Measurements from ENCODE around the gene SH3RF3.

The SH3RF3 gene

DNA sequence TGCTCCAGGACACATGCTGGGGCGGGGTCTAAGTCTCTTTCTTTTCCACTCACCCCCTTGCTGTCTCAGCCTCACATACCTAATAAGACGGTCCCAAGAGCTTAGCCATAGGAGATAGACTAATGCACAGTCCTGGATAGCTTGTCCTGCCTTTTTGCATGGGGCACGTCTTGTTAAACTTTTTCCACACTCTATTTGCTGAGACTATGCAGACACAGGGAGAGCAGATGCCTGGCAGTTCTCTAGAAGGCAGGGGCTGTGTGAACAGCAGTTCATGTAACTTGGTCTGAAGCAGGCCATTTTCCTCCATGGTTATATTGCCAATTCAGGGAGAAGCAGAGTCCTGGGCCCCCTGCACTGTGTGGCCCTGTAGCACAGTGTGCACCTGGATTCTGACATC, 342.7 kb downstream of the SH3RF3 start:
- Histone ChIP-seq H3K27me3 (ENCODE audit: control insufficient read depth, insufficient read depth, low read length) (no peaks in the 10 kb centered on the region), H3K27ac (no peak overlapping the region)

DNA sequence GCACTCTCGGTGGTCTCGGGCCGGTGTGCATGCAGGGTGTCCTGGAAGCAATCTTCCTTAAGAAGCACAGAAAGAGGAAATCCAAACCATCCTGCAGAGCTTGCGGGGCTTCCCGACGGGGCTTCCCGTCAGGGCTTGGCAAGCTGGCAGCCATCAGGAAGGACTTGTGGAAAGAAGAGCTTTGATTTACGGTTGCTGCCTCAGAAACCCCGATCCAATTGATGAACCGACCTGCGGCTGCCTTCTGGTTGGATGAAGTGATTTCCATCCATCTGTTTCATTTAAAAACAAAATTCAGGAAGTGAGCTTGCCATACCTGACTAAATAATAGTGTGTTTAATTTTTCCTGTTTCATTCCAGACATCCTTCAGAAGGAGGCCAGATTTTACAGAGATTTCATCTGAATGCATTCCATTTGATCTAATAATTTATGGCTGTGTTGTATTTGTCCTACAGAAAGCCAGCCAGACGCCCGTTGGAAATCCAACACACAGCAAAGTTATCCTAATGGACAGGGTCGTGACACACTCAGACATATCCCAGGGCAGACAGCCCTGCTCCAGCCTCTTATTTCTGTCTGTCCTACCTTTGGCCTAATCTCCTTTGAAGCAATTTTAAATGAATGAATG, 343.4 kb downstream of the SH3RF3 start:
- H3K27ac ChIP-seq, result no peak overlapping the region
- no peaks in the 10 kb centered on the region for H3K36me3 ChIP-seq (ENCODE audit: control insufficient read depth, insufficient read depth, low read length)
- H2AFZ ChIP-seq, result no peak overlapping the region
- no peaks in the 10 kb centered on the region for H3K79me2 ChIP-seq
- H3K9me3 ChIP-seq (ENCODE audit: control insufficient read depth, low read length), result no peaks in the 10 kb centered on the region
- H3K4me2 ChIP-seq (ENCODE audit: low read length), result no peak overlapping the region
- no peak overlapping the region for H3K9ac ChIP-seq
- TF ChIP-seq, protein P1, sequence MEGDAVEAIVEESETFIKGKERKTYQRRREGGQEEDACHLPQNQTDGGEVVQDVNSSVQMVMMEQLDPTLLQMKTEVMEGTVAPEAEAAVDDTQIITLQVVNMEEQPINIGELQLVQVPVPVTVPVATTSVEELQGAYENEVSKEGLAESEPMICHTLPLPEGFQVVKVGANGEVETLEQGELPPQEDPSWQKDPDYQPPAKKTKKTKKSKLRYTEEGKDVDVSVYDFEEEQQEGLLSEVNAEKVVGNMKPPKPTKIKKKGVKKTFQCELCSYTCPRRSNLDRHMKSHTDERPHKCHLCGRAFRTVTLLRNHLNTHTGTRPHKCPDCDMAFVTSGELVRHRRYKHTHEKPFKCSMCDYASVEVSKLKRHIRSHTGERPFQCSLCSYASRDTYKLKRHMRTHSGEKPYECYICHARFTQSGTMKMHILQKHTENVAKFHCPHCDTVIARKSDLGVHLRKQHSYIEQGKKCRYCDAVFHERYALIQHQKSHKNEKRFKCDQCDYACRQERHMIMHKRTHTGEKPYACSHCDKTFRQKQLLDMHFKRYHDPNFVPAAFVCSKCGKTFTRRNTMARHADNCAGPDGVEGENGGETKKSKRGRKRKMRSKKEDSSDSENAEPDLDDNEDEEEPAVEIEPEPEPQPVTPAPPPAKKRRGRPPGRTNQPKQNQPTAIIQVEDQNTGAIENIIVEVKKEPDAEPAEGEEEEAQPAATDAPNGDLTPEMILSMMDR (IDR thresholded peaks at IDR 0.05), result no peak
- H3K27me3 ChIP-seq (ENCODE audit: control insufficient read depth, insufficient read depth, low read length), result no peaks in the 10 kb centered on the region
- H3K4me3 ChIP-seq (ENCODE audit: low read depth, low read length), result no peak overlapping the region
- peaks cover 19% of the 10 kb centered on the region for H3K4me1 ChIP-seq

More for the DNA sequence above, 342.7 kb downstream of the SH3RF3 start:
- H3K9ac ChIP-seq, result no peak overlapping the region
- H3K4me3 ChIP-seq (ENCODE audit: low read depth, low read length), result no peak overlapping the region
- H3K36me3 ChIP-seq (ENCODE audit: control insufficient read depth, insufficient read depth, low read length), result no peaks in the 10 kb centered on the region
- TF ChIP-seq, protein P1 (IDR thresholded peaks at IDR 0.05), result no peak
- no peaks in the 10 kb centered on the region for H3K79me2 ChIP-seq
- no peak overlapping the region for H2AFZ ChIP-seq
- no peak overlapping the region for H3K4me2 ChIP-seq (ENCODE audit: low read length)
- H3K4me1 ChIP-seq, result peaks cover 19% of the 10 kb centered on the region
- no peaks in the 10 kb centered on the region for H3K9me3 ChIP-seq (ENCODE audit: control insufficient read depth, low read length)

DNA sequence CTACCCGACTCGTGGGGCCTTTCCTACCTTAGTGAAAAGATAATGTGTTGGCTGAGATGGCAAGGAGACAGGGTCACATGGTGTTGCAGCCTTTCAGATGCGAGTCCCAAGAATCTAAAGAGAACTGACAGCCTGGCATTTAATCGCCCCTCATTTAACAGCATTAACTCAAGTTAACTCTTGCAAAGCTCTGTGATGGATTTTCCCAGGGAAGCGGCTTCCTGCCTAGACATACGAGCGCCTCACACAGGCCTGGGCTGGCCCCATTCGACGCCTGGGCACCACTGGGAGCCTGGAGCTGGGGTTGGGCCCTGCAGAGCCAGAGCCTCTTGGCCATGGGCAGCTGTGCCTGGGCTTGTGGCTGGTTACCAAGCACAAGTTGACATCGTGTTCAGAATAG, 344.0 kb downstream of the SH3RF3 start:
- TF ChIP-seq, protein P1 (IDR thresholded peaks at IDR 0.05), result no peak
- Histone ChIP-seq H3K36me3 (ENCODE audit: control insufficient read depth, insufficient read depth, low read length) (no peaks in the 10 kb centered on the region), H3K27me3 (ENCODE audit: control insufficient read depth, insufficient read depth, low read length) (no peaks in the 10 kb centered on the region), H3K27ac (no peak overlapping the region), H2AFZ (no peak overlapping the region), H3K79me2 (no peaks in the 10 kb centered on the region), H3K4me2 (ENCODE audit: low read length) (no peak overlapping the region), H3K9me3 (ENCODE audit: control insufficient read depth, low read length) (no peaks in the 10 kb centered on the region), H3K4me1 (peaks cover 19% of the 10 kb centered on the region), H3K4me3 (ENCODE audit: low read depth, low read length) (no peak overlapping the region), H3K9ac (no peak overlapping the region)

DNA sequence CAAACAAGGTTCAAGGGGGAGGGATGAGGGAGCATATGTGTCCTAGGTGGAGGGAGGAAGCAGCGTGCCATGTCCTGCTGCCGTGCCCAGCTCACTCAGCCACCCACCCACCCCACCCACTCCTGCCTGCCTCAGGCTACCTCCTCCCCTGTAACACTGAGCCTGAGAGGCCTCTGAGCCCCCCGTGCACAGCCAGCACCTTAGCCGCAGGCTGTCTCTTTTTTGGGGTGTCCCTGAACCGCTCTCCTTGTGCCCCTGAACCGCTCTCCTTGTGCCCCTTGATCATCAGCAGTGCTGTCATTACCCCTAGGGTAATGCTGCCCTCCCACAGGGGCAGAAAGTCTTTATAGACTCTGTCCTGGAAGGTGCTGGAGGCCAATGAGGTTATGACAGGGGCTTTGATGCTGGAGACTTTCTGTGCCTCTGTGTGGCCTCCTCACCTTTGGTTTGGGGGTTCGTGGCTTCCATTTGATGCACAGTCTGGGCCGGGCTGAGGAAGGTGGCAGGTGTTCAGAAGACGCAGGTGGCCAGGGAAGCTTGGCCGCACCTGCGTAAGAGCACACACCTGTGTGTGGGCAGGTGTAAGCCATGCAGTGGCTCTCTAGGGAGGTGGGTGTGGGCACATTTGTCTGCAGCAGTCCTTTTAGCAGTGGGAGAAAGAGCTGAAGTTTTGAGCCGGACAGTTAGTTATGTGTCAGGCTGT, 344.8 kb downstream of the SH3RF3 start:
- Histone ChIP-seq H3K9ac (no peak overlapping the region), H3K27me3 (ENCODE audit: control insufficient read depth, insufficient read depth, low read length) (no peaks in the 10 kb centered on the region), H3K4me1 (peaks cover 19% of the 10 kb centered on the region), H3K4me2 (ENCODE audit: low read length) (no peak overlapping the region), H3K9me3 (ENCODE audit: control insufficient read depth, low read length) (no peaks in the 10 kb centered on the region), H3K27ac (no peak overlapping the region), H2AFZ (no peak overlapping the region), H3K4me3 (ENCODE audit: low read depth, low read length) (no peak overlapping the region), H3K36me3 (ENCODE audit: control insufficient read depth, insufficient read depth, low read length) (no peaks in the 10 kb centered on the region), H3K79me2 (no peaks in the 10 kb centered on the region)
- TF ChIP-seq, protein P1 (IDR thresholded peaks at IDR 0.05), result no peak
